A673 (cell line): ENCODE measurements around the gene LPO. TPM values are rescaled to one million over a fixed set of nuclear protein-coding genes. Genes with fewer than 3 reads are reported as not detected.

ENCODE experiments used
- BruUV-seq: library from RNA; stranded (reverse); fragments of 400-500 nt; replicated peaks from 2 replicates; lab custom pipeline; 2021; lab: Mats Ljungman, UMichigan
- CTCF ChIA-PET: fragments of 300-600 bp; sonication (Branson Sonifier 250); formaldehyde crosslinking; loops from one replicate; lab custom pipeline; 2022; ENCODE audit warnings: antibody characterized with exemption; lab: Charles Lee
- POLR2A ChIA-PET: fragments of 300-600 bp; sonication (Branson Sonifier 250); formaldehyde crosslinking; loops from one replicate; lab custom pipeline; 2022; ENCODE audit warnings: antibody characterized with exemption; ENCODE audit not compliant: low non-redundant PET; lab: Charles Lee
- DNase-seq: peaks from one replicate; pipeline ENCODE4 v3.0.0-alpha.2; 2015; ENCODE audit warnings: low spot score
- H3K27ac ChIP-seq: fragments of 200-600 bp; sonication (generic); 2 replicates; pipeline ENCODE4 v1.5.1; 2016; ENCODE audit warnings: mixed run types, low read depth, mild to moderate bottlenecking, mixed read lengths, antibody characterized with exemption, low read length; ENCODE audit not compliant: poor library complexity, severe bottlenecking
- H3K27me3 ChIP-seq: fragments of 200-600 bp; sonication (generic); replicated peaks from 2 replicates; pipeline ENCODE4 v1.6.1; 2017; ENCODE audit warnings: mixed run types, low read depth, mild to moderate bottlenecking, mixed read lengths, antibody characterized with exemption, low read length; ENCODE audit not compliant: insufficient read depth, poor library complexity
- H3K36me3 ChIP-seq: fragments of 200-600 bp; sonication (generic); 2 replicates; pipeline ENCODE4 v1.6.1; 2016; ENCODE audit warnings: mixed run types, mild to moderate bottlenecking, mixed read lengths, antibody characterized with exemption, low read length; ENCODE audit not compliant: insufficient read depth, poor library complexity, severe bottlenecking
- H3K4me1 ChIP-seq: fragments of 200-600 bp; sonication (generic); 2 replicates; pipeline ENCODE4 v1.6.1; 2017; ENCODE audit warnings: mixed run types, mild to moderate bottlenecking, mixed read lengths, antibody characterized with exemption, low read length; ENCODE audit not compliant: insufficient read depth, poor library complexity, severe bottlenecking
- H3K4me3 ChIP-seq: fragments of 200-600 bp; sonication (generic); 2 replicates; pipeline ENCODE4 v1.5.1; 2016; ENCODE audit warnings: low read depth, mixed run types, mild to moderate bottlenecking, mixed read lengths, low read length; ENCODE audit not compliant: poor library complexity, severe bottlenecking
- H3K9me3 ChIP-seq: fragments of 200-600 bp; sonication (generic); 2 replicates; pipeline ENCODE4 v1.6.1; 2016; ENCODE audit warnings: mixed run types, low read depth, mild to moderate bottlenecking, mixed read lengths, antibody characterized with exemption, low read length; ENCODE audit not compliant: poor library complexity, severe bottlenecking
- EZH2 ChIP-seq: fragments of 200-600 bp; sonication (generic); IDR thresholded peaks from 2 replicates; pipeline ENCODE4 v1.6.1; 2017; ENCODE audit warnings: borderline replicate concordance, low read depth, mild to moderate bottlenecking, mixed read lengths, antibody characterized with exemption, low read length; ENCODE audit not compliant: poor library complexity, severe bottlenecking
- intact Hi-C: fragments of 100-400 bp; cut with micrococcal nuclease; formaldehyde crosslinking; loops from one replicate; pipeline ENCODE4 v1.10.0; 2022; ENCODE audit not compliant: unreplicated experiment
- total RNA-seq: library from RNA; stranded (reverse); gene quantifications from 2 replicates; pipeline ENCODE4 v1.2.3, GENCODE V29; 2021
- TF ChIP-seq, protein P1 (sequence below): fragments of 300-800, 200-600 bp; sonication (generic); conservative IDR thresholded peaks from 2 replicates; pipeline ENCODE4 v1.5.1; 2017; ENCODE audit warnings: low read depth, mild to moderate bottlenecking, antibody characterized with exemption, low read length, moderate library complexity, mixed read lengths

Gene LPO
- total RNA-seq, 1 experiment from 2014 or later: 0.34 TPM

DNA sequence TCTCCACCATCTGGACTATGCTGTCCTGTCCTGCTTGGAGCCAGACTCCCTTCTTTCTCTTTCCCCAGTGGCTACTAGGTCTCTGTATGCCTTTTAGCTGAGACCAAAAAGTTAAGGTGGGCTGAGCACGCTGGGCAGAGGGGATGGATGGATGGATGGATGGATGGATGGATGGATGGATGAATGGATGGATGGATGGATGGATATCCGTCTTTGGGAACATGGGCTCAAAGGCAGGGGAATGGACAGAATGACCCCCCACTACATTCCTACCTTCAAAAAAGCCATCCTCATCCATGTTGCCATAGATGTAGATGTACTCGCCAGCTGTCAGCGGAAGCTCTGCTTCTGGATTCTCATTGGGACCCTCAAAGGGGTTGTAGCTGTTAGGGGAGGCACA, 77.4 kb downstream of the LPO start:
- ChIA-PET POLR2A (no interaction called here), CTCF (interaction anchor here (0.5 kb wide), 1 partner anchor 36 kb away, joined by 7 read pairs; no protein-coding TSS in a partner anchor)
- Histone ChIP-seq H3K4me3 (no peak overlapping the region), H3K9me3 (no peaks in the 10 kb centered on the region), H3K36me3 (no peaks in the 10 kb centered on the region), H3K27ac (no peak overlapping the region), H3K27me3 (no peaks in the 10 kb centered on the region), H3K4me1 (peaks cover 15% of the 10 kb centered on the region)
- TF ChIP-seq, protein P1, sequence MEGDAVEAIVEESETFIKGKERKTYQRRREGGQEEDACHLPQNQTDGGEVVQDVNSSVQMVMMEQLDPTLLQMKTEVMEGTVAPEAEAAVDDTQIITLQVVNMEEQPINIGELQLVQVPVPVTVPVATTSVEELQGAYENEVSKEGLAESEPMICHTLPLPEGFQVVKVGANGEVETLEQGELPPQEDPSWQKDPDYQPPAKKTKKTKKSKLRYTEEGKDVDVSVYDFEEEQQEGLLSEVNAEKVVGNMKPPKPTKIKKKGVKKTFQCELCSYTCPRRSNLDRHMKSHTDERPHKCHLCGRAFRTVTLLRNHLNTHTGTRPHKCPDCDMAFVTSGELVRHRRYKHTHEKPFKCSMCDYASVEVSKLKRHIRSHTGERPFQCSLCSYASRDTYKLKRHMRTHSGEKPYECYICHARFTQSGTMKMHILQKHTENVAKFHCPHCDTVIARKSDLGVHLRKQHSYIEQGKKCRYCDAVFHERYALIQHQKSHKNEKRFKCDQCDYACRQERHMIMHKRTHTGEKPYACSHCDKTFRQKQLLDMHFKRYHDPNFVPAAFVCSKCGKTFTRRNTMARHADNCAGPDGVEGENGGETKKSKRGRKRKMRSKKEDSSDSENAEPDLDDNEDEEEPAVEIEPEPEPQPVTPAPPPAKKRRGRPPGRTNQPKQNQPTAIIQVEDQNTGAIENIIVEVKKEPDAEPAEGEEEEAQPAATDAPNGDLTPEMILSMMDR: no peak
- TF ChIP-seq EZH2: no peak
- DNase-seq: no peak
- intact Hi-C loops: loop anchor here (5.0 kb wide), 1 partner anchor 132 kb away; no protein-coding TSS in a partner anchor
- BruUV-seq: no TSS peak

- DNase-seq: no peak
- Histone ChIP-seq H3K36me3 (no peaks in the 10 kb centered on the region), H3K27ac (no peak overlapping the region), H3K27me3 (no peaks in the 10 kb centered on the region), H3K4me3 (no peak overlapping the region), H3K4me1 (peaks cover 15% of the 10 kb centered on the region), H3K9me3 (no peaks in the 10 kb centered on the region)
- intact Hi-C loops: loop anchor here (5.0 kb wide), 1 partner anchor 131 kb away; no protein-coding TSS in a partner anchor
- CTCF ChIA-PET: interaction anchor here (1.3 to 1.7 kb wide), 2 partner anchors 10 to 131 kb away, joined by 4 to 5 read pairs; no protein-coding TSS in a partner anchor
- no TSS peak for BruUV-seq
- POLR2A ChIA-PET: no interaction called here
- TF ChIP-seq, protein P1: no peak
- no peak for TF ChIP-seq EZH2
Observed at GRCh38 chr17:58316260-58316960, 78.0 kb downstream of the LPO start.

DNA sequence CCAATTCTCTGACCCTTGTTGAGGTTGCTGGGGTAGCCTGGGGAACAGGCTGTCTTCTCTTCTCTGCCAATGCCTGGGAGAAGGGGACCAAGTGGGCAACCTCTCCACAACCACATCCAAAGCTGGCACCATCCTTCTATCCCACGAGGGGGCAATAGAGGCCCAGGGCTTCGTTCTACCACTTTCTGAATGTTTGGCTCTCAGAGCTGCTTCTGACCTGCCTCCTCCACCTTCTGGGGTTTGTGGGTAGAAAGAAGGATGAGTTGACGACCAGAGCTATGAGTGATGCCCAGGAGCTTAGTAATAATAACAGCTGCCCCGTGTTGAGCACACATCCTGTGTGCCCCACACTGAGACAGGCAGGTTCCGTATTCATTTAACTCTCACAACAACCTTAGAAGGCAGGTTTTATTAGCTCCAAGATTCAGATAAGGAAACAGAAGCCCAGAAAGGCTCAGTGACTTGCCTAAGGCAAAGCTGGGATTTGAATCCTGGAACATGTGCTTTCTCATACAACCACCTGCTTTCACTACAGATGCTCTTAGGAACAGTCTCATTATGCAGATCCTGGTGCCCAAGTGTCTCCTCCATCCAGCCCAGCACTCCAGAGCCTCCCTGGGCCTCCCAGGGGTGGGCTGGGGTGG, 79.2 kb downstream of the LPO start:
- no TSS peak for BruUV-seq
- intact Hi-C loops: loop anchor here (5.0 kb wide), 1 partner anchor 130 kb away; no protein-coding TSS in a partner anchor
- peak; percentile 58 for DNase-seq
- TF ChIP-seq, protein P1: peak; percentile 71
- TF ChIP-seq EZH2: no peak
- H3K27ac ChIP-seq: no peak overlapping the region
- no peaks in the 10 kb centered on the region for H3K9me3 ChIP-seq
- H3K4me1 ChIP-seq: peaks cover 15% of the 10 kb centered on the region
- CTCF ChIA-PET: interaction anchor here (0.5 to 1.7 kb wide), 6 partner anchors 9 to 1431 kb away, joined by 3 to 6 read pairs (median 4); partner anchors contain the start of gene RNF43
- H3K27me3 ChIP-seq: no peaks in the 10 kb centered on the region
- H3K4me3 ChIP-seq: no peak overlapping the region
- POLR2A ChIA-PET: no interaction called here
- no peaks in the 10 kb centered on the region for H3K36me3 ChIP-seq
